Stimulated activated CD4-positive, alpha-beta T cell treated with anti-CD3 and anti-CD28 coated beads, Interleukin-4, amount 100 ng/mL, for 4 hours (primary cell): ENCODE results near the gene SPATC1L.
"Not testable (repeated sequence)": the region's sequence is repeated elsewhere in the genome, so short reads cannot be mapped to it uniquely, and the experiment has no call there.

Experiments used
- DNase-seq, 2 experiments: peaks; one replicate each; pipeline ENCODE4 v3.0.0-alpha.2; 2020

The SPATC1L gene

GRCh38 chr21:46182548-46183336 is 1.5 kb downstream of the SPATC1L start:
- DNase-seq: no peak

- DNase-seq: no peak
These were observed 2.2 kb downstream of the SPATC1L start for GRCh38 chr21:46181953-46182547.

DNA sequence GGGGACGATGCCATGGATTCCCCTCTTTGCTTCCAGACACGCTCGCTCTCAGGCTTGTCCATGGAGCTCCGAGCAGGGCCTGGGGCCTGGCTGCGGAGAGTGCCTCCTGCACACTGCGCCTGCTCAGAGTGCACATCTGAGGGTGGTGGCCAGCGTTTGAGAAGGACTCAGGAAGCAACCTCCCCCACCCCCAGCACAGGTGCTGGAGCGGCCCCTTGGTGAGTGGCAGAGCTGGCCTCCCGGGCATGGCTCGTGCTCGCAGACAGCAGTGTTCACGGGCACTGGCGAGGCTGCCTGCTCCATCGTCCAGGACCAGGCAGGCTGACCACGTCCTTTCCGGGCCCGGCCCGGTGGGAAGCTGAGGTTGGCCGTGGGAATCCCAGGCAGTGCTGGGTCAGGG is 2.8 kb downstream of the SPATC1L start:
- DNase-seq: no peak

DNA sequence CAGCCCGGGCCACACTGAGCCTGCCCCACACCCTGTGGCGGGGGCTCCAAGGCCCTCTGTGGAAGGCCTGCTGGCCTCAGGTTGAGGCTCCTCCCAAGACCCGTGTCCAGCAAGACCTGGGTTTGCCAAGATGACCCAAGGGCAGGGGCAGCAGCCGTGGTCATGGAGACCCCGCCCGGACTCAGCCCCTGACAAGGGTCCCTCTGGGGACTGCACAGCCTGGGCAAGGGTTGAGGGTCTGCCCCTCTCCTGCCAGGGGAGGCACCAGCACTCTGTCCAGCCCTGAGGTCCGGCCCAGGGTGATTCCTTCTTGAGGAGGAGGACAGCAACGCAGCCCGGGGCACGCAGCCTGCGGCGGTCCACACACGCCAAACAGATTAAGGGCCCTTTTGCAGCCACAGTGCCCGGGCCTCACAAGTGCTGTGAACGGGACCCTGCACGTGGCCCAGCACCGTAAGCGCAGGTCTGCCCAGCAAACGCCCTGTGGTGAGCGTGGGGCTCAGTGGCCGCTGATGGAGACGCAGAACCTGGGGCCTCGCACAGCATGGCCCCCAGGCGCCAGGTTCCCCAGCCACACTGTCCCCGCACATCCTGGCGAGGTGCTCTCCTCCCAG is 3.4 kb downstream of the SPATC1L start:
- DNase-seq: no peak

- no peak for DNase-seq
These were observed 4.1 kb downstream of the SPATC1L start for GRCh38 chr21:46180079-46180722.

DNA sequence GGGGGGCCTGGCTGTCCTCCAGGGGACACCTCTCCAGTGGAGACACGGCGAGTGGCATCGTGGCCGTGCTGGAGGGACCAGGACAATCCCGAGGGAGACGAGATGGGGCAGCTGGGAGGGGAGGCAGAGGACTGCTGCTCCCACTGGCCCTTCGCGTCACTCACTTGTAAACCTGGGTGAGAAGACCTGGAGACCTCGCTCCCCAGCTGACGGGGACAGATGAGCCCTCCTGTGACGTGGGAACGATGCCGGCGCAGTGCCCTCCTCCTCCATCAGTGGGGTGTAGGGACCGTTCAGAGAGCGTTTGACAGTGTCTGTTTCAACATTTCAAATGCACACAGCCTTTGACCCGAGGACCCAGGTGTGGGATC is 4.6 kb downstream of the SPATC1L start:
- DNase-seq: no peak

DNA sequence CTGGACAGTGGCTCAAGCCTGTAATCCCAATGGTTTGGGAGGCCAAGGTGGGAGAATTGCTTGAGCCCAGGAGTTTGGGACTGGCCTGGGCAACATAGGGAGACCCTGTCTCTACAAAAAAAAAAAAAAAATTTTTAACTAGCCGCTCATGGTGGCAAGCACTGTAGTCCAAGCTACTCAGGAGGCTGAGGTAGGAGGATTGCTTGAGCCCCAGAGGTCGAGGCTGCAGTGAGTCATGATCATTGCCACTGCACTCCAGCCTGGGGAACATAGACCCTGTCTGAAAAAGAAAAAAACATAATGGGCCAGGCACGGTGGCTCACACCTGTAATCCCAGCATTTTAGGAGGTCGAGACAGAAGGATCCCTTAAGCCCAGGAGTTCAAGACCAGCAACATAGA is 5.3 kb downstream of the SPATC1L start:
- no peak for DNase-seq

DNA sequence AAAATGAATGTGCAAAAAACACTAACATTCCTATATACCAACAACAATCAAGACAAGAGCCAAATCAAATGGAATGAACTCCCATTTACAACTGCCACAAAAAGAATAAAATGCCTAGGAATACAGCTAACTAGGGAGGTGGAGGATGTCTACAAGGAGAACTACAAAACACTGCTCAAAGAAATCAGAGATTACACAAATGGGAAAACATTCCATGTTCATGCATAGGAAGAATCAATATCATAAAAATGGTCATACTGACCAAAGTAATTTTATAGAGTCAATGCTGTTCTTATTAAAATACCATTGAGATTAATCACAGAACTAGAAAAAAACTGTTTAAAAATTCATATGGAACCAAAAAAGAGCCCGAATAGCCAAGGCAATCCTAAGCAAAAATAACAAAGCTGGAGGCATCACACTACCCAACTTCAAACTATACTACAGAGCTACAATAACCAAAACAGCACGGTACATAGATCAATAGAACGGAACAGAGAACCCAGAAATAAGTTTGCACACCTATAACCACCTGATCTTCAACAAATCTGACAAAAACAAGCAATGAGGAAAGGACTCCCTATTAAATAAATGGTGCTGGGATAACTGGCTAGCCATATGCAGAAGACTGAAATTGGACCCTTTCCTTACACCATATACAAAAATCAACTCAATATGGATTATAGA is 7.7 kb downstream of the SPATC1L start:
- DNase-seq: not testable (repeated sequence)

DNA sequence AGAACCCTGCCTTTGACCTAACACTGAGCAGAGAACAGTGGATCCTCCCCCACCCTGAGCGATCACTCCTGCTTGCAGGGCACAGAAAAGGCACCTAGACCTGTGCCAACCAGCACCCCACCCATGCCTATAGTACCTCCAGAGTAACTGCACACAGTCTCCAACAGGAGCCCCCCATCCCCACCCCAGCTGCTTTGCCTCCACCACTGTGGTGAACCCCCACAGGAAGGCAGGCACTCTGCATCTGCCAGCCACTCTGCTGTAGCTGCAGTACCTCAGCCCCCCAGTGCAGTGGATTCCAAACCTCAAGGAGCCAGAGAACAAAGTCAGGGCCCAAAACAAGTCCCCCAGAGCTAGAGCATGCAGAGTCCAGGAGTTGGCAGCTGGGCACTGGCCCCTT is 10.7 kb downstream of the SPATC1L start:
- DNase-seq: no peak

DNA sequence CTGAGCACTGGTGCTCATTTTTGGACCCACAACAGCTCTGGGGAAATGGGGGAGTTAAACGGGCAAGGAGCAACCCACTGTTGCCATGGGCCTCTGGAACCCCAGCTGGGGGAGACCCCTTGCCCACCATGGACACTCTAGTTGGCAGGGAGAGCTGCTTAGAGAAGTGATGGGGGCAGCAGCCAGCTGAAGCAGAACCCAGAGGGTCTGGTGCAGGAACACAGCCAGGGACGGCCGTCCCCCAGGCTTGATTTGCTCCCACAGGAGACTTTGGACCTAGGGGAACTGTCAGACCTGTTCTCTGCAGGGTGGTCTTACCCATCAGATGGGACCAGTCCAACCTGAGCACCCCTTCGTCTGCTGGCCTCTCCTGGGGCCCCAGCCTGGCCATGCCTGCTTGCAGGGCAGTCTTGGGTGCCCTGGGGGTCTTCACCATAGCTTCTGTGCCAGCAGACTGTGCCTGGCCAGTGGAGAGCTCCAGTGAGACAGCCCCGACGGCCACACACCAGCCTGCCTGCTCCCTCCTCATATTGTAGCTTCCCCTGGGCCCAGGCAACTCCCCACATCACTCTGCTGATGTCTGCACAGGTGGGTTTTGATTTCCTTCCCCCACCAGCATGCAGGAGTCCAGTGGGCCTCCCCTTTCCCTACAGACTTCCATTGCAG is 11.3 kb downstream of the SPATC1L start:
- no peak for DNase-seq

- no peak for DNase-seq
These were observed 12.0 kb downstream of the SPATC1L start for GRCh38 chr21:46171996-46172862.

- no peak for DNase-seq
These were observed 12.7 kb downstream of the SPATC1L start for GRCh38 chr21:46171585-46171984.

DNA sequence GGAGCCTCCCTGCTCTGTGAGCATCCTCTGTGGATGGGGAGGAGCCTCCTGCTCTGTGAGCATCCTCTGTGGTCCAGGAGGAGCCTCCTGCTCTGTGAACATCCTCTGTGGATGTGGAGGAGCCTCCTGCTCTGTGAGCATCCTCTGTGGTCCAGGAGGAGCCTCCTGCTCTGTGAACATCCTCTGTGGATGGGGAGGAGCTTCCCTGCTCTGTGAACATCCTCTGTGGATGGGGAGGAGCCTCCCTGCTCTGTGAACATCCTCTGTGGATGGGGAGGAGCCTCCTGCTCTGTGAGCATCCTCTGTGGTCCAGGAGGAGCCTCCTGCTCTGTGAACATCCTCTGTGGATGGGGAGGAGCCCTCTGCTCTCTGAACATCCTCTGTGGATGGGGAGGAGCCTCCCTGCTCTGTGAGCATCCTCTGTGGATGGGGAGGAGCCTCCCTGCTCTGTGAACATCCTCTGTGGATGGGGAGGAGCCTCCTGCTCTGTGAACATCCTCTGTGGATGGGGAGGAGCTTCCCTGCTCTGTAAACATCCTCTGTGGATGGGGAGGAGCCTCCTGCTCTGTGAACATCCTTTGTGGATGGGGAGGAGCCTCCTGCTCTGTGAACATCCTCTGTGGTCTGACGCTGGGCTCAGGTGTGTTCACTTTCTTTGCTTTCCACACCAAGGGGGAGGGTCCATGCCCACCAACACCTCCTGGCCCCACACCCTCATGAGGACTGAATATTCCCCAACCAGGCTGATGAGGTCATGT is 13.6 kb downstream of the SPATC1L start:
- not testable (repeated sequence) for DNase-seq

GRCh38 chr21:46168659-46169386 is 15.4 kb downstream of the SPATC1L start:
- no peak for DNase-seq

- no peak for DNase-seq
These were observed 16.0 kb downstream of the SPATC1L start for GRCh38 chr21:46168238-46168637.

GRCh38 chr21:46165098-46165497 is 19.2 kb downstream of the SPATC1L start:
- no peak for DNase-seq

DNA sequence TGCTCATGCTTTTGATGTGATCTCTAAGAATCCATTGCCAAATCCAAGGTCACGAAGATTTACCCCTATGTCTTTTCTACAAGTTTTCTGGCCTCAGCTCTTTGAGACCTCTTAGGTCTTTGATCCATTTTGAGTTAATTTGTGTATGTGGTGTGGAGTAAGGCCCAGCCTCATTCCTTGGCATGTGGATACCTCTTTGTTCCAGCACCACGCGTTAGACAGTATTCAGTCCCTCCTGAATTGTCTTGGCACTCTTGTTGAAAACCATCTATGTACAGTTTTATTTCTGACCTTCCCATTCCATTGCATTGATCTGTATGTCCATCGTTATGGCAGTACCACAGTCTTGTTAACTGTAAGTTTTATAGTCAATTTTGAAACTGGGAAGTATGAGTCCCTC is 20.9 kb downstream of the SPATC1L start:
- no peak for DNase-seq

GRCh38 chr21:46161633-46162592 is 22.3 kb downstream of the SPATC1L start:
- DNase-seq: no peak
